Medulla oblongata (tissue), 1 donor: Measurements from ENCODE around the gene SEZ6.

ENCODE experiments used
- DNase-seq: peaks from one replicate; pipeline ENCODE4 v3.0.0-alpha.2; 2015; ENCODE audit errors: extremely low spot score

Gene SEZ6

DNA sequence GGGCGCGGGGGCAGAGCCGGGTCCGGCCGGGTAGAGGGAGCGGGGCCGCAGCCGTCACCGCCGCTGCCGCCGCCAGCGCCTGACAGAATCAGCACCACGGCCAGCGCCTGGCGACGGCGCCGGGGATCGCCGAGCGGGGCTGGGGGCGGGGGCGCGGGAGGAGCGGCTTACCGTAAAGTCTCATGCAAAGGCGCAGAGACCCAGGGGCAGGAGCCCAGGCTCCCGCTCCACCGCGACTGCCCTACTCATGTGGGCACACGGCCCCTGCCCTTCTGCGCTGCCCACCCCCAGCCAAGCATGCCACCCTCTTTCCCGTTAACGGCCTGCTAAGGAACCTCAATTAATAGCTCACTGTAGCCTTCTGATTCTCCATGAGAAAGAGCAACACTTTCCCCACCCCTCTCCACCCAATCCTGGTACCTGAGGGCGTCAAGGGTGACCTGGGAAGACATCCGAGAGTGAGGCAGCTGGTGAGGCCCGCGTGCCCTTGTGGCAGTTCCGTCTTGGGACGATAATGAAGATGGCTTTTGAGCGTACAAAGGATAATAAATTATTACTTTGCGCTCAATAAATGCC is at the start of gene SEZ6:
TSS of gene SEZ6 (minus strand) at position 98 of the 576 bp plus-strand sequence. CDS start 164 bp downstream, outside the sequence.
- peak; percentile 83 for DNase-seq

DNA sequence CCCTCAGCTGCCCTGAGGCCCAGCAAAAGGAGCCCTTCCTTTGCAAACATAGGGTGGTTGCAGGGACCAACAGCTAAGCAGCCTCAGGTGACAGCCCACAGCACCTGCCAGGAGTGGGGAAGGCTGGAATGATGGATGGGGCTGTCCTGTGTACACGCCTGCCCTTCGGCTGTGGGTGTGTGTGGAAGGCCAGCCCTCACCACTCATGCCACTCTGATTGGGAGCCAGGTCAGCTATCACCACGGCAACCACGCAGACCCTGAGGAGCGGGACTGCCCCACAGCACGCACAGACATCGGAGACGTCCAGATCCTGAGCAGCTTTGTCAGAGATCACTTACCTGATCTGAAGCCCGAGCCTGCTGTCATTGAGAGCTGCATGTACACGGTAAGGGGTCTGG is 49.0 kb upstream of the SEZ6 start:
- no peak for DNase-seq

DNA sequence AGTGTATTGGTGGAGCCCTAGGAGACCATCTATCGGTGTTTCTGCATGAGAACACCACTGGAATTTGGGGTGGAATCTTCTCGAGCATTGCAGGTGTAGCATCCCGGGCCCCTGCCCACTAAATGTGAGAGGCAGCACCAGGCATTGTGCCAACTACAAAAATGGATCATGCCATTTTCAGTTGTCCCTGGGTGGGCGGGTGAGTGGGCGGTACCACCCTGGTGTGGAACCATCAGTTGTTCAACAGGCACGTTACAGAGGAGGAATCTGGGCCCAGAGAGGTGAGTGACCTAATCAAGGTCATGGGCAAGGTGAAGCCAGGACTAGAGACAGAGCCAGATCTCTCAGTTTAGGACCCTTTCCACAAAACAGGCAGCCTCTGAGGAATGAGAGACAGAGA is 45.9 kb upstream of the SEZ6 start:
- DNase-seq, result no peak

DNA sequence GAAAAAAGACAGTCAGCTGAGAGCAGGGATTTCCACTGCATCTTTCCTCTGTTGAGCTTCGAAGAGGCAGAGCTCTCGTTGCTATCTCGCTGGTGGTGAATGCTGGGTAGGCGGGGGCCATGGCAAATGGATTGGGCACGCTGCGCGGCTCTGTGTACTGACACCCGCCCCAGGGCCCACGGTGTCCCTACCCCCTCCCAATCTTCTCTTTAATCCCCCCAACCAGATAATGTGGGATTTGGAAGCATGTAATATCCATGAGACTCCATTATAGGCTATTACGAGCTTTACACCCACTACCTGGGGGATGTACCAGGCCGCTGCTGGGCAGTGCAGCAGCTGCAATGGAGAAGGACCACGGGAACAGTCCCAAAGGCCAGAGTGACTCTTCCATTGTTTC is 45.4 kb upstream of the SEZ6 start:
- no peak for DNase-seq

- no peak for DNase-seq
Measured at GRCh38 chr17:29050176-29050575, 44.3 kb upstream of the SEZ6 start.

DNA sequence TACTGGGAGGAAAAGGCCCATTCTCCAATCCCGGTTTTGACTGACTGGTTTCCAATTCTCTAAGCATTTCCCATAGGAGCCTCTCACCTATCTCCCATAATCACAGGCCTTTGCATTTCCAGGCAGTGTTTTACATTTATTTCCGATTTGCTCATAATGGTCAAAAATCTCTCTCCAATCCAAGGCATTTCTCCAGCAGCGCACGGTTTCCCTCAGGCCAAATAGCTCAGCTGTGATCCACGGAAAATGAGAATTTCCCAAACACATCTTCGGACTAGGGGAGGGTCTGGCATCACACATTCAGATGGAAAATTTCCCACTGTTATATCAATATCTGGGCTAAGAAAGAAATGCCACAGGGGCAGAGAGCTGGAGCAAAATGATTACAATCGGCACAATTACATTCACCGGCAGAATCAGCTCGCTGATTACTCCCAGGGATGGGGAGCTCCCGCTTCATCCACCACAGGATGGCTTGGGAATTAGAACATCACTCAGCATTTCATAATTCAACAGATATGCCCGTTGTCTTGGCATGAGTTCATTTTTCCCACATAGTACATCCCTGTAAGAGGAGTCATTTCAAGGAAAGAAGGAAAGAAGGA is 43.8 kb upstream of the SEZ6 start:
- no peak for DNase-seq

GRCh38 chr17:29048440-29049368 is 42.9 kb upstream of the SEZ6 start:
- no peak for DNase-seq

DNA sequence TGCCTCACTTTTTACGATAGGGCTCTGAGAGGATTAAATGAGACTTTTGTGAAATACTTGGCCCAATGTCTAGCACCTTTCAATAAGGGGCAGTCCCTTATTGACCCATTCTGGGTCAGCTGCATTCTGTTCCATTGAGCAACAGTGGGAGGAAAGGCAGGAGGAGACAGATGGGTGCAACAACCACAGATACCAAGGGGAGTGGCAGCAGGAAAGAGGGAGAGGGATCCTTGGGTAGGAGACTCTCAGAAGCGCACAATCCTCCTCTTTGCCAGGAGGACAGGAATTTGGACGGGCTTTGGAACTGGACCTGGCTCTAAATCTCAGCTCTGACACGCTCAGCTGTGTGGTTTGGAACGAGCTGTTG is 40.6 kb upstream of the SEZ6 start:
- no peak for DNase-seq

- no peak for DNase-seq
Measured at GRCh38 chr17:29045734-29046472, 40.1 kb upstream of the SEZ6 start.

DNA sequence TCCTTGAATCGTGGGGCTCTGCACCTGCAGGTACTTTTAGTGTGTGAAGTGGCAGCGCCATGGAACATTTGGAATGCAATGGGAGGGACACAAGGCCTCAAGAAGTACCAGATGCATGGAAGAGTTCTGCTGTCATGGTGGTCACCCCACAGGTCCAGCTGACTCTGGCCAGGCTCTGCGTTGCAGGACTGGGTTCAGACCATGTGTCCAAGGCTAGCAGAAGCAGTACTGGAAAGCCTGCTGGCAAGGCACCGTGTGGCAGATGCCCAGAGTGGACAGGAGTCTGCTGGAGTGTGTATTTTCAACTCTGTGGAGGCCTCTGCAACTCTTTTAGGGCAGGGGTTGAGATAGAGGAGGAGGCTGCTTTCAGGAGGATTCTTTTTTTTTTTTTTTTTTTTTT is 39.2 kb upstream of the SEZ6 start:
- DNase-seq, result no peak

DNA sequence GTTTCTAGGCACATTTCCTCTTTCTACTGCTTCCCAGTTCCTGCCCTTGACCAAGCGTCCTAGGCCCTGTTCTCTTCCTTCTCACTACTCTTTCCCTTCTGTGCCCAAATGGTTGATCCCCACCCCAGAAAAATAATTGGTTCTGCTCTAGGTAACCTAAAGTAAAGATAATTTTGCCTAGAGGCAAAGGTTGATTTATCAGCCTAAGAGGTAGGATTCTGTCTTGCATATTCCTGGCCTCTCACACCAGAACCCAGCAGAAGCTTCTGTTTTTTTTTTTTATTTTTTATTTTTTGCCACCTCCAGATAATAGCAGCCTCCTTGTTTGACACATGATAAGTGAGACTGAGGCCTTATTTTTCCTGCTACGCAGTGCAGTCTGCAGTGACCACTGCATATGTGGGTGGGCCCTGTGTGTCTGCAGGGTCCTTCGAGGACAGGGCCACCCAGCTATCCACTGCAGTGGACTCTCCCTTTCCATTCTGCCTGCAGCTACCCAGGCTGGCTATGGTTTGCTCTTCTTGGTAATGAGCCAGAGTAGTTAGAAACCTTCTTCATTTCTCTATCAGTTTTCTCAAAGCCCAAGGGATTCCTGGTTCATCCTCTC is 37.8 kb upstream of the SEZ6 start:
- DNase-seq, result no peak

GRCh38 chr17:29042679-29043538 is 37.1 kb upstream of the SEZ6 start, which contains the start of gene PIPOX:
PIPOX (plus strand) TSS chr17:29043141; CDS start chr17:29043226, 85 bp downstream.
- peak; percentile 80 for DNase-seq

DNA sequence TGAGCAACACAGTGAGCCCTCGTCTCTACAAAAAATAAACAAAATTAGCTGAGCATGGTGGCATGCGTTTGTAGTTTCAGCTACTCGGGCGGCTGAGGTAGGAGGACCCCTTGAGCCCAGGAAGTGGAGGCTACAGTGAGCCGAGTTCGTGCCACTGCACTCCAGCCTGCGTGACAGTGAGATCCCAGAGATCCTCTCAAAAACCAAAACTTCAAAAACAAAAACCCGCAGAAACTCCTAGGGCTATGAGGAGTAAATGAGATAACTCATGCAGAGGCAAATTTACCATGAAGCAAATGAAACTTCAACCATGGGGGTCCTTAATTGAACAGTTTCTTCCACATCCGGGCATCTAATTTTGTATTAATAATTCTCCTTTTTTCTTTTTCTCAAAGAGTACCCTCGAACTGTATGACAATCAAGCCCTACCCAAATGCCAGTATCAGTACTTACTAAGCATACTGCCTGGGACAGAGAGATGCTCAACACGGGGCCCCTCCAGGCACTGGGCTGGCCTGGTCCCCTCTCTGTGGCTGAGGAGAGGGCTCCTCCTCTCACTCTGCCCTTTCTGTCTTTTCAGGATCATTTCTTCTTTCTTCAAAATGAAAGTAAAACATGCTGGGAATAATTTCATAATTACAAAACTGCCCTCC is 36.3 kb upstream of the SEZ6 start:
- DNase-seq, result no peak

DNA sequence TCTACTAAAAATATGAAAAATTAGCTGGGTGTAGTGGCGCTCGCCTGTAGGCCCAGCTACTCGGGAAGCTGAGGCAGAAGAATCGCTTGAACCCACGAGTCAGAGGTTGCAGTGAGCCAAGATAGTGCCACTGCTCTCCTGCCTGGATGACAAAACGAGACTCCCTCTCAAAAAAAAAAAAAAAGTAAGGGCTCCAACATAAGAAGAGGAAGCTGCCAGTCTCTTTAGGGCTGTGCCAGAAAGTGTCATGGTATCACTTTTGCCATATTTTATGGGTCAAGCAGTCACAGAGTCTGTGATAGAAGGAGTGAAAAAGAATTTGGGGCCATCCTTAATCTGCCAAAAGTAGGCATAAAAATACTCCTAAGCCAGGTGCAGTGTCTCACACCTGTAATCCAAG is 35.7 kb upstream of the SEZ6 start:
- DNase-seq, result no peak

- no peak for DNase-seq
Measured at GRCh38 chr17:29041091-29041490, 35.3 kb upstream of the SEZ6 start.

GRCh38 chr17:29039764-29040598 is 34.1 kb upstream of the SEZ6 start:
- peak; percentile 46 for DNase-seq

DNA sequence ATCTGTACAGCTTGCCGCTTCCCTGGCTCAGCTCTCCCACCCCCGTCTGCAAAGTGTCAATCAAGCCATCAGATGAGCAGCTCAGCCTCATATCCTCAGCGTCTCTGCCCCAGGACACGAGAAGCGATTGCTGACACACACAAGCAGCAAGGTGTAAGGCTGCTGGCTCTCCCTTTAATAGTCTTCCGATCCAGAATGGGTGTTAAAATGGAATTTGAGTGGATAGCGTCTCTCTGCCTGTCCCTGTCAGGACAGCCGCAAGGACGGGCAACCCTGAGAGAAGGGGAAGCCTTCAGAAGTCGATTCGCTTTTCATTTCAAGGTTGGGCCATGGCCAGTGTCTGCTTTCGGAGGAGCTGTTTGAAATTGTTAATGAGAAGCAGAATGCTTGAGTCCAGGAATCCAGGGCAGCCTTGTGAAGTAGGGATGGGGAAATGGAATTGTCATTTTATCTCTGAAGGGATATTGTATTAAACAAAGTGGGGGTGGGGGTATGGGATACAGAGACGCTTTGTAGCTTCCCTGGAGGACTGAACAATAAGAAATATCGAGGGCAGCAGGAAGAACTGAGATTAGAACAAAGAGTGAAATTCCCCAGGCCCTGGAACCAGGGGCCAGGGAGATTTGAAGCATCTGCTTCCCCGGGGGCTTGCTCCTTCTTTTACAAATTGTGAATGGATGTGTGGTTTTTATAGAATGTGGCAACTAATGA is 32.4 kb upstream of the SEZ6 start:
- peak; percentile 44 for DNase-seq

DNA sequence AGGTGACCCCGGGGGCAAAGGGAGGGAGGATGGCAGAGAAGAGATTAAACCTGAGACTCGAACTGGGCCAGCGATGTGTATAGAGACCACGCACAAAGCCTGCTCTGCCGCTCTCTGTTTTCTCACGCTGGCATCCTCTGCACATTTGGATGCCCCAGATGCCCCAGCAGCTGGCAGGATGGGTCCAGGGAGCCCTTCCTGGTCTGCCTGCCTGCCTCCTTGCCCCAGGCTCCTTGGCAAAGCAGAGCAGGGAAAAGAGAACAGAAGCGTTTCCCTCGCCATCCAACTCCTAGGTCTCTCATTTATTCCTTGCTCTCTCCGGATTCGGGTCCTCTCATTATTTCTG is 31.9 kb upstream of the SEZ6 start:
- DNase-seq, result no peak

DNA sequence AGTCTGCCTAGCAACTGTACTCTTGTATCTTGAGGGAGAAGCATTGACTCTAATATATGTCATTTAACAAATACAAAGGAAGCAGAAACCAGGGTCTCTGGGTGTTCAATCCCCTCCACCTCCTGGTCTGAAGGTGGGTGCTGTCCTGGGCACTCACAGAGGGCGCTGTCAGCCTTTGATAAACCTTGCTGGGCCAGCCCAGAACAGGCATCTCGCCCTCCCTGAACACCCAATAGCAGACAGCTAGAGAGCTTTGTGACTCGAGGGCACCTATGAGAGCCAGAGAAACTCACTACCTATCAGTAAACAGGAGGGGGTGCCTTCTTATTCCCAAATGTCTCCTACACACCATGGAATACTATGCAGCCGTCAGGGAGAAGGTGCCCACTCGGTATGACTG is 30.8 kb upstream of the SEZ6 start:
- no peak for DNase-seq
